IPS-NIHi11 (cell line): Measurements from ENCODE around the gene IQCH.

ENCODE experiments used
- DNase-seq: peaks from one replicate; pipeline ENCODE4 v3.0.0; 2012; ENCODE audit warnings: mixed read lengths, low spot score

IQCH gene

DNA sequence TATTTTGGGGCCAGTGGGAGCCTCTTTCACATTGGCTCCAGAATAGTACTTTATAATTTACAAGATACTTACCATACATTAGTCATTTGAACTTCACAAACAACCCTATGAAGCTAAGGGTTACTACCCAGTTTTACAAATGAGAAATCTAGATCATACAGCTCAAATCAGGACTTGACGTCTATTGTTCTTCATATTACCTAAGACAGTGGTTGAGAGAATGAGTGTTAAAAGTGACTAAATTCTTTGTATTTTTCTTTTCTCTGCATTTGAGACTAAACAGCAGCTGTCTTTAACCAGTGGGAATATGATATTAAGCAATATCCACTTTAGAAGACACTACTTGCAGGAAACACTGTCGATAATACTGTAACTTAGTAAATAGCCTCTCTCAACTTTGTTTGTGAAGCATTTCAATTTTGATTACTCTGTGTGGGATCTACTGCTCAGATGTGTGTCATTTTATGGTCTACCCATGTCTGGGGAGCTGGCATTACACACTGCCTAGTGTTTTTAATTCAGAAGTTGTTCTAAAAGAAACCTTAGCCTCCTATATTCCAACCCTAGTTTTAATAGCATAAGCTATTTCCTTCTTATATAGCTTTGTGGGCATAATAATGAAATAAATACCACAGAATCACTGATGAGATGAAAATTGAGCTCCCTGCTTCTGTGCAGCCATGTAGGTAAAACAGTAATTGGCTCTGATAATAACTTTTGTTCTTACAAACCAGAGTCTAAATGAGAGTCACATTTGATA, 45.9 kb downstream of the IQCH start:
- no peak for DNase-seq

DNA sequence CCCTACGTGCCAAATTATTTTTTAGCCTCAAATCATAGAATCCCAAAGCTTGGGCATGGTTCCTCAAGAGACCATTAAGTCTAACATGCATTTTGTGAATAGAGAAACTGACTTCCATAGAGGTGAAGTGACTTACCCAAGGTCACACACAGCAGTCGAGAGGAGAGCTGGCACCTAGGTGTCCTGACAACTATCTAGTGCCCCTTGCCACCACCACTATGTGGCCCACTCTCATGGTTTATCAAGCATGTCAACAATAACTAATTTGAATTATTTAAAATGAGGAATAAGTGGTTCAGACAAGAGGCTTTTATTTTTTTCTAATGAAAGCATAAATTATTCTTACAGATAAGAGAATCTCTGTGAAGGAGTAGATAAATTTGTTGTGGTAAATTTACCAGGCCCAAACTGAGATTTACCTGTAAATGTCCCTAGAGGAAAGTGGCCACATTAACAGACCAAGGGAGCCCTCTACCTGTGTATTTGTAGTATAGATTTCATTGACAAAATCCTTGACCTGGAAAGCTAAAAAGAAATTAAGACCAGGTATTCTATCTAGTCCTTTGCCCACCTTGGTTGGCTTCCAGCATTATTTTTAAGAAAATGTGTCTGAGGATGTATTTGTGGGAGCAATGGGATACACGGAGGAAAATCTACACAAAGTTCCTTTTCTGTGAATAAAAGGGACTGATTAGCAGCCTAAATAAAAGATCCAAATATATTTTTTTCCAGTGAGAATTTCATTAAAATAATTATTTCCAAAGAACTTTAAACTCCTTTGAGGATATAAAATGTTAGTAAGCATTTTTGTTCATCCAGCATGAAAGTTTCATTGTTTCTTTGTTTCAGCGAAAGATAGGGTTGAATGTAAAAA, 49.1 kb downstream of the IQCH start:
- peak; percentile 33 for DNase-seq

DNA sequence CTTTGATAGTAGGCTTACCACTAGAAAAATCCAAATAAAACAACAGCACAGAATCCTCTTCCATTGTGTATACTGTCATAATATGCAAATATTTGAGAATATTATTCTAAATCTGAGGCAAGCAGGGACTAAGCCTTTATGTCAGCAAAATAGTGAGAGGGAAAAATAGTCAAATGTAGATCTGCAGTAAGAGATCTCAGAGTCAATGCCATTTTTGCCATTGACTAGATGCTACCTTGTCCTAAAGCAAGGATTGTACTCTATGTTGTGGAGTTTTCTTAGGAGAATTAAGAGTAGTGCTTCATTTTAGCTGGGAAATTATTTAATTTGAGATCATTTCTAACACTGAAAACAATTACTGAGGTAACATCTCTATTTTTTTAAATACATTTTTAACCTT, 50.2 kb downstream of the IQCH start:
- DNase-seq, result no peak

DNA sequence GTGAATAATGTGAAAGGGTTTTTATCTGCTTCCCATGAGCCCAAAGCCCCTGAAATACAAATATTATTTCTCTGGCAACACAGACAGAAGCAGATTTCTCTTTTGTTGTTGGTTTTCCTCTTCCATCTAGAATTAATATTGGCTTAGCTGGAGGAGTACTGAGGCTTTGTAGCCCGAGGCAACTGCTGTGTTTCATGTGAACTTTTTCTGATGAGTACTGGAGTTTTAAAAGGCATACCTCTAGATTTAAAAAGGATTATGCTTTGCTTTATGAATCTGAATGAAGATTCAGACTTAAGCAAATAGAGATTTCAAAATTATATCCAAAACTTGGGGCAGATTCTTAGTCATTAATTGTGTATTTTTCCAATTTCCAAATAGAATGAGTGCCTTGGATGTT, 50.9 kb downstream of the IQCH start:
- no peak for DNase-seq

DNA sequence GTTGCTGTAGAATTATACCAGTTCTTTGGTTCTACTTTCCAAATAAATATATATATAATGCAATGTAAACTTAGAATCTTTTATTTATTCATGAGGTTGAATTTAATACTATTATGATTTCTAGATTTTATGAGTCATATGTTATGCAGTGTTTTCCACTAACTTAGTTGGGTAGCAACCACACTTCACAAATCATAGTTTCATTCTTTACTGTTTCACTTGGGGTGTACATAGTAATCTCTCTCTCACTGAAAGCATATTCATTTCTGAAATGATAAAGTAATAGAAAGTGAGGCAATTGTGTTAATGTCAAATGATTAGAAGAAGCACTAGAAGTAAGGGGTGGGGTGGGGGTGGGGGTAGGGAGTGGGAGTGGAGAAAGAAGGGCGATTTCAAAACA, 52.6 kb downstream of the IQCH start:
- DNase-seq, result no peak

DNA sequence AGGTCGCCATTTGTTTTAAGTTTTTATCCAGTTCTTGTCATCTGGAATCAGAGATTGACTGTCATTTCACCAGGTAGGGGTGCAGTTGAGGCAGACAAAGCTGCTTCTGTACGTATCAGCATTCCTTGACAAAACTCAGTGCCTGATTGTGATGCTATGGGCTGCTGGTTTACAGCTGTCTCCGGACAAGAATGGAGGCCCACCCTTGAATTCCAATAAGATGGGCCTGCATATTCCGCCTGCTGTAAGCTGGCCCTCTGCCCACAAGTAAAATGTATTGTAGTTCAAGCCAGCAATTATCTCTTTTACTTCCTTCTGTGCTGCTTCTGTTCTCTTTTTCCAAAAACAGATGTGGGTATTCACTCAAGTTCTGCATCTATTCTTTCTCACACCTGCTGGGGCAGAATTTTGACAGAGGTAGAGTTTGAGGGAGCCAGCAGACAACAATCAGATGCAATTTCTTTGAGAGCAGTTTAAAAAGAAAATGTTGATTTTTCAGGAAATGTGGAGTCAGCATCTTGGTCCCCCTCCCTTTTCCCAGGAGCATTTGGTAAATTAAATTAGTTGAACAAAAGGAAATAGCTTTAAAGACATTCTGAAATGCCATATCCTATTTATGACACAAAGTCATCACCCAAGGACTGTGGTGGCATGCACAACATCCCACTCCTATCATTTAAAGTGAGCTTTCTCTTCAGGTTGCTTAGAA, 53.5 kb downstream of the IQCH start:
- DNase-seq, result no peak

DNA sequence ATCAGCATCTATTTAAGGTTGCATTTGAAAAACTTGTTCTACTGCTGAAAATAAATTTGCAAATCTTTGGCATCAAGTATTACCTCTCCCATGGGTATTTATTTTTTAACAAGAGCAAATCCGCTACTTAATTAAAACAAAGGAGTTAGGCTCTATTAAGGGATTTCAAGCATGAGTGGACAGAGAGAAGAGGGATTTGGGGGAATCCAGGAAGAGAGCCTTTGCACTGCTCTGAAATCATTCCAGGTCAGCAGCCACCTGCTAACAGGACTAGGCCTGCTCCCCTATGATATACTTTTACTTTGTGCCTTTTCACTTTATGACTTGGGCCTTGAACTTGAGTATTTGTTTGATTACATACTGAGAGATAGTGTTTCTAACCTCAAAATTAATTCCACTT, 57.1 kb downstream of the IQCH start:
- DNase-seq, result no peak

DNA sequence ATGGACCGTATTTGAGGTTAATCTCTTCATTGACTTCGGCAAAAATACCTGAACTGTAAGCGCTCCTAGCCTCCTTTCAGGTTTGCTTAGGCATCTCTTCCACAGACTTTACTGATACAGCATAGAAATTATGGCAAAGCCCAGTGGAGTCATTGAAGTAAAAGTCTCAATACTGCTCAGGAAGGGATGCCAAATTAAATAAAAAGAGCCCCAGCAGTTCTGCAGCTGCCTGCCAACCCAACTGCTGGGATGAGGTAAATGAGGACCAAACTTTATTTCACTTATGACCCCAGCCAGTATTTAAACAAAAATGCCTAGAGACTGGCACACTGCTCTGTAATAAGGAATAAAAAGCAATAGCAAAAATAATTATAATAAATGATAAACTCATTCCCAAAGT, 65.4 kb downstream of the IQCH start:
- no peak for DNase-seq

DNA sequence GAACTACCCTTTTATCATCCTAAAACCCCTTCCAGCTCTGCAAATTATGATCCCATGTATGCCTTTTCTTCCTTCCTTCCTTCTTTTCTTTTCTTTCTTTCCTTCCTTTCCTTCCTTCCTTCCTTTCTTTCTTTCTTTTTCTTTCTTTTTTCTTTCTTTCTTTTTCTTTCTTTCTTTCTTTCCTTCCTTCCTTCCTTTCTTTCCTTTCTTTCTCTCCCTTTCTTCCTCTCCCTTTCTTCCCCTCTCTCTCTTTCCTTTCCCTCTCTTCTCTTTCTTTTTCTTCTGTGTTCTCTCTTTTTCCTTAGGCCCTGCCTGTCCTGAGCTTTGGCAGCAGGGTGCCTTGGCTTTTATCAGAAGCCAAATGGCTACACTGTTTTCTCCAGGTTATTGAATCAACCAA, 66.8 kb downstream of the IQCH start:
- no peak for DNase-seq

DNA sequence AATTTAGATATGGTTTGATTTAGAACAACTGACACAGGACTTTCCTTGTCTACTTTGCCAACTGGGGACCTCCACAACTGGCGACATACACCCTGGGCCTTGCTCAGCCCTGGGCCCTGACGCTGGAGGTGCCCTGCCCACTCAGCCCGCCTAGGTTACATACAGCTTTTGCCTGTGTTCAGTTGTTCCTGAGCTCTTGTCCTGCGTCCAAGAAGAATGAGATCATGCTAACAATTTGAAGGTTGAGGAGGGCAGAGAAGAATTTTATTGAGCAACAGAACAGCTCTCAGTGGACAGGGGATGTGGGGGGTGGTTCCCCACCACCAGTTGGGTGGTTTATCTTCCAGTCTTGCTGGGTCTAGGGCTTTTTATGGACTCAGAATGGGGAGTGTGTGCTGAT, 67.9 kb downstream of the IQCH start:
- no peak for DNase-seq

DNA sequence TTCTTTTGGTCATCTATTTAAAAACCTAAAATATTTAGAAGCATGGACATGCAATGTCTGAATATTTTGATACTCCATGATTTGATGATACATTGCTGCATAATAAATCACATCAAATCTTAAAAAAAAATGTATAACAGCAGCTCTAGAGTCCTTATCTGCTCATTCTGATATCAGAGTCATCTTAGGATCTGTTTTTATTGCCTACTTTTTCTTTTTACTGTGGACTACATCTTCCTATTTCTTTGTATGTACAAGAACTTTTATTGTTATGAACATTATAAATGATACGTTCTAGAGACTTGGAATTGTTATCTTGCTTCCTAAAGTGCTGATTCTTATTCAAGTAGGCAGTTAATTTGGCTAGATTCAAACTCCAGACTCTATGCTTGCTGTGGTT, 72.7 kb downstream of the IQCH start:
- DNase-seq, result no peak

DNA sequence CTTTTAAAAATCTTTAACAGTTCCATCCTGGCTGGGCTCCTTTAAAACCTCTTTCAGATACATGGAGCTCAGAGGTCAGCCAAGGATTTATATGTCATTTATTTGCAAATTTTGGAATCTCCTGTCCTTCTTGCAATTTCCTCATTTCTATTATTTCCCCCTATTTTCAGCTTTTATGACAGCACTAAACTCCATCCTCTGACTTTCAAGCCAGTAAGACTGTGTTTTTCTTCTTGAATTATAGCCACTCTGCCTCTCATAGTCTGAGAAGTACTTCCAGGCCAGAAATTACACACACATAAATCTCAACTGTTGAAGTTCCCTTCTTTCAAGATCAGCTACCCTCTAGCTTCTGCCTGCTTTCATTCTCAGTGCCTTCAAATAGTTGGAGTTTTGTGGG, 73.2 kb downstream of the IQCH start:
- DNase-seq, result no peak

DNA sequence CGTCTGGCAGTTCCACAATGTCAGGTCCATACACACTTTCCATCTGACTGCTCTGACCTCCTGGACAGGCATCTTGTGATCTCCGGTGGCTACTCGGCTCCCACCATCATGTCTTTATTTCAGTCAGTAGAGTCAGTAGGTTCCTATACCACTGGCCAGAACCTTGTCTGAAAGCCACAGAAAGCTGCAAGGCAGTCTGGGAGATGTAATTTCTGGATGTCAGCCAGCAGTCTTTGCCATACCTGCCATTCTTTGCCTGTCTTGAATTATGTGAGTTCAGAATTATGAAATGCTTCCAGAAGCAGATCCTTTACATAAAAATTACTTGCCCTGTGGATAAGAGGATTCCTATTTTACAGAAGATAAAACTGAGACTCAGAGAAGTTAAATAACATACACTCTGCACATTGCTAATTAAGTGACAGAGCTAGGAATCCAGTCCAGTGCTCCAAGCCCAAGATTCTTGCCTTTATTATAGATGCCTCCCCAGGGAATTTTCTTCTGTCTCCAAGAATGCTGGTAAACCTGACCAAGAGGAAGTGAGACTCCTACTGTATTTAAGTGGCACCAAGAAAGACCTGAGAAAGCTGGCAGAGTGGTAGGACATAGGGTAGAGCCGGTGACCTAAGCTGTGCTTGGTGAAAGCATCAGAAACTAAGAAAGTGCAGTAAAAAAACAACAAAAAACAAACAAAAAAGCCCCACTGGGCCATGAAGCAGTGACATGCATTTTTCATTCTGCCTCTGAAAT, 75.6 kb downstream of the IQCH start:
- no peak for DNase-seq

DNA sequence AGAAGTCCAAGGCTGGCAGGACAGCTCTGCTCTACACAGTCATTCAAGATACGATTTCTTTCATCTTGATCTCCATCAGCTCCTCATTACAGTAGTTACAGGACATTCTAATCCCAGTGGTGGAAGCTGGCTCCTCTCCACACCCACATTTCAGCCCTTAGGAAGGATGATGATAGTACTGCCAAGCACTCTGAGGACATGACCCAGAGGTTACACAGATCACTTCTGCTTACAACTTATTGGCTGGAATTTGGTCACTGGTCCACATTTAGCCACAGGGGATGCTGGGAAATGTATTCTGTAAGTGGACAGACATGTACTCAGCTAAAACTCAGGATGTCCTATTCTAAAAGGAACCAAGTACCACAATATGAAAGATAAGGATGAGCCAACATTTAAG, 77.1 kb downstream of the IQCH start:
- no peak for DNase-seq

DNA sequence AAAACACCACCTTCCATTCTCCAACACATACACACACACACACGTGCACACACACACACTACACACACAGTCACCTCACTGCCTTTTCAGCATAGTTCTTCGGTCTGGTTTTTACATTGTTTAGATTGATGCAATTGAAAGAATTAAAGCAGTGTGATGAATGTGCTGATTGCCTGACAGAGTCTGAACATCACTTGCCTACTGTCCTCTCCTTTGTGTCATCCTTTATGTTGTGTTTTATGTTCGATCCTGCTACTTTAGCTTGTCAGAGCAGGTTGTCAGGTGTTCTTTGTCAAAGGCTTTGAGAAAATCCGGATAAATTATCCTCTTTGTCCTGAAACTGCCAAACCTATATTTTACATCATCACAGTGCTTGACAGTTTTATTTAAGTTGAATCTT, 80.4 kb downstream of the IQCH start:
- no peak for DNase-seq

DNA sequence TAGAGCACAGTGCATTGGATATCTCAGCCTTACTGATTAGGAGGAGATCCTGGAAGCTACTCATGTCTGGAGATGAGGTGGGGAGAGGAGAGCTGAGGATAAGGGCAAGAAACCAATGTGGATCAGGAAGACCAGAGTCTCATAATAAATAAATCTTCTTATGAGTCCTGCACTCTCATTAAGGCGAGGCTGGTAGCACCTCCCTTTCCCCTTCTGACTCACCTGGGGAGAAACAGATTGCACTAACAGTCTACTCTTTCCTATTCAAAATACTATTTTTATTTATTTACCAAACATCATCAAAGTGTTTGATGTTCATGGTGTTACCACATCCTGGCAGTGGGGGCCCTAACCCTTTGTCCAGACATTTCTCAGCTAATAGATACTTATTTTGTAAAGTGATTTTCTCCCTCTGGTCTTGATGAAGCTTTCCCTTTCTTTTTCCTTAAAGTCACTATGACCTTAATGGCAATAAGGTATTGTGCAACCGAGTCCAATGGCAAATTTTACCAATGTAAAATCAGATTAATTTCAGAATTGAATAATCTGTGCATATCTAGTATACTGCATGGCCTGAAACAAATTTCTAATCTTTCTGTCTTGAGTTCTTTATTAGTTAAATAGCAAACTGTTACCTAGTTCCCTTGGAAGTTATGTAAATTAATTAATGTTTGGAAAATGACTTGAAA, 81.1 kb downstream of the IQCH start:
- no peak for DNase-seq

DNA sequence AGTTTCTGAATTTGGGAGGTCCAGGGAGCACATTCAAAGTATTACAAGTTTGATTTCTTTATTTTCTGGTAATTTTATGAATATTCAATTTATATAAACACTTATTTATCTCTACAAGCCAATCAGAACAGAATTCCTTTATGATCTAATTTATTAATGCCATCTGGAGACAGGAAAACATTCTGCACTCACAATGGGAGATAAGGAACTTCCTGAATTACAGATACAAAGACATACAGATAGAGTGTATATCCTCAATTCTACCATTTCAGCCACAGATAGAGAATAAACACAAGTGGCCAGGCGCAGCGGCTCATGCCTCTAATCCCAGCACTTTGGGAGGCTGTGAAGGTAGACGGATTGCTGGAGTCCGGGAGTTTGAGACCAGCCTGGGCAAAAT, 86.0 kb downstream of the IQCH start:
- DNase-seq, result no peak

DNA sequence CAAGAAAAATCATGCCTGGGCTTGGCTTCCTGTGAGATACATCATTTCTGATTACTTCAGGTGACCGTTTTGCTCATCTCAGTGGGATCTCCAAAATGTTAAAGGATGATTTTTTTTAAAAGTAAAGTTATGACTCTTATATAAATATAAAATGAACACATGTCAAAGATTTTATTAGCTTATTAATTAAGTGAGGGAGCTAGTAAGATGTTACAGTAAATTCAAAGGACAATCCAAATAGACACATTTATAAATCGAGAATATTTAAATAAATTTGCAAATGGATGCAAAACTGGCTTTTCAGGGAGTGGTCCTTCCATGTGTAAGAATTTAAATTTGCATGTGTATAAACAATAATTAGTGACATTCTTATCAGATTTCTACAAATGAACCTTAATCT, 87.0 kb downstream of the IQCH start:
- DNase-seq, result no peak

DNA sequence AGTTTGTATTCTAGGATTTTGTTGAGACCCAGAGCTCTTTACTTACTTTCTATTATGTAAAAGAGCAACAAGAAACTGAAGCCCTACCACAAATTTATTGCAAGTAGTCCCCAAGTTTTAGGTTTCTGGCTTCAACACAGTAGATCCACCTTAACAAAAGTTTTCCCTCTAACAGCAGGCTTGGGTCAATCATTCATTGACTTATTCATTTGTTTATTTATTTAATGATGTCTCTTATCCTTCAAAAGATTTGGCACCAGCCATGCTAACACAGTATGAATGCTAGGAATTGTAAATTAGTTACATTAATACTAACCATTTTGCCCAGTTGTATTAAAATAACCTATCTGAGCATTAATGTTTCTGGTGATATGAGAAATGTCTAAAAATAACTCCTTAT, 88.6 kb downstream of the IQCH start:
- DNase-seq, result no peak

DNA sequence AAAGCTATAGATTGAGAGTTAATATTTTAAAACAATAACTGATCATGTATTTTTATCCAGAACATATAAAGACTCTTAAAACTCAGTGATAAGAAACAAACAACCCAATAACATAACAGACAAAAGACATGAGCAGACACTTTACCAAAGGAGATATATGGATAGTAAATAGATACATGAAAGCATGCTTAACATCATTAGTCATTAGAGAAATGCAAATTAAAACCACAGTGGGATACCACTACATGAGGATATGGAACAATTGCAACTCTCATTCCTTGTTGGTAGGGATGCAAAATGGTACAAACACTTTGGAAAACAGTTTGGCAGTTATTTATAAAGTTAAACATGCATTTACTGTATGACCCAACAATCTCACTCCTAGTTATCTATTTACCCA, 95.0 kb downstream of the IQCH start:
- no peak for DNase-seq

DNA sequence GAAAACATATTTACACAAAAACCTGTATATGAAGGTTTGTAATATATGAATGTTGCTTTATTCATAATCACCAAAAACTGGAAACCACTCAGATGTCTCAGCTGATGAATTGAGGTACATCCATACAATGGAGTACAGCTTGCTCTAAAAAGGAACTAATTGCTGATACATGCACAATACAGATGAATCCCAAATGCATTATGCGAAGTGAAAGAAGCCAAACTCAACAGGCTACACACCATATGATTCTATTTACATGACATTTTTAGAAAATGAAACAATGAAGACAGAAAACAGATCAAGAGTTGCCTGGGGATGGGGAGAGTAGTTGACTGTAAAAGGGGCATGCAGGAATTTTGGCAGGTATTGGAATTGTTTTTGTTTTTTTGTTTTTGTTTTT, 95.5 kb downstream of the IQCH start:
- no peak for DNase-seq

DNA sequence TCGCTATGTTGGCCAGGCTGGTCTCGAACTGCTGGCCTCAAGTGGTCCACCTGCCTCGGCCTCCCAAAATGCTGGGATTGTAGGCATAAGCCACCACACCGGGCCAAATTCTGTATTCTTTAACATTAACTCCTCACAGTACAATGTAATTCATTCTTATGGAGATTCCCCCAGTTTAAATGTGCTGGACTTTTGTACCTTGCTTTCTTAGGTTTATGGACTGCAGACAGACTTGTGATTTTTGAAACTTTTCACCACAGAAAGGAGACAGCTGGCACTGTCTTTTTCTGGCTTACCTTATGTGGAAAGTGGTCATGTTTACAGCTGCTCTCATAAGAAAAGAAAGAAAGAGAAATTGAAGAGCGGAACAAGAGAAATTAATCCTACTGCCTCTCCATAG, 103.8 kb downstream of the IQCH start:
- DNase-seq, result no peak
